Activated CD8-positive, alpha-beta memory T cell treated with anti-CD3 and anti-CD28 coated beads for 24 hours (primary cell): Measurements from ENCODE around the gene PWWP2B.
A peak's percentile ranks its signal among the peaks of the same experiment; 100 is the strongest.

Source experiments
- DNase-seq: peaks from one replicate; pipeline ENCODE4 v3.0.0-alpha.2; 2020

PWWP2B gene

GRCh38 chr10:132397036-132397541 lies at the start of gene PWWP2B:
TSS of gene PWWP2B (plus strand) at chr10:132397200. CDS start at chr10:132397227, 27 bp downstream.
- DNase-seq = peak; percentile 83

DNA sequence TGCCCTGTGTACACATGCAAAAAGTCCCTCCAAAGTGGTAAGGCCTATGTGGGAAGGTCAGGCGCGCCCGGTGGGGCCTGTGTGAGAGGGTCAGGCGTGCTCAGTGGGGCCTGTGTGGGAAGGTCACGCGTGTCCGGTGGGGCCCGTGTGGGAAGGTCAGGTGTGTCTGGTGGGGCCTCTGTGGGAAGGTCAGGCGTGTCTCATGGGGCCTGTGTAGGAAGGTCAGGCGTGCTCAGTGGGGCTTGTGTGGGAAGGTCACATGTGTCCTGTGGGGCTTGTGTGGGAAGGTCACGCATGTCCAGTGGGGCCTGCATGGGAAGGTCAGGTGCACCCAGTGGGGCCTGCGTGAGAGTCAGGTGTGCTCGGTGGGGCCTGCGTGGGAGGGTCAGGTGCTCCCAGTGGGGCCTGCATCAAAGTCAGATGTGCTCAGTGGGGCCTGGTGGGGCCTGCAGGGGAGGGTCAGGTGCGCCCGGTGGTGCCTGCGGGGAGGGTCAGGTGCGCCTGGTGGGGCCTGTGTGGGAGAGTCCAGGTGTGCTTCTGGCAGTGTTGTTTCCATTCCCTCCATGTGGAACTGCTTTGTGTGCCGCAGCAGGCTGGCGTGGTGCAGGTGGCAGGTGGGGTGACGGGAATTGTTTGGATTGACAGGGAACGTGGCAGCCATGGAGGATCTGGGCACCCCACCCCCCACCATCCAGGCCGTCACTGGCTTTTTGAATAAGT lies 49.6 kb upstream of the PWWP2B start:
- DNase-seq = no peak

GRCh38 chr10:132347931-132348267 lies 49.1 kb upstream of the PWWP2B start:
- DNase-seq = no peak

- DNase-seq = no peak
Measured at GRCh38 chr10:132349766-132350165, 47.2 kb upstream of the PWWP2B start.

DNA sequence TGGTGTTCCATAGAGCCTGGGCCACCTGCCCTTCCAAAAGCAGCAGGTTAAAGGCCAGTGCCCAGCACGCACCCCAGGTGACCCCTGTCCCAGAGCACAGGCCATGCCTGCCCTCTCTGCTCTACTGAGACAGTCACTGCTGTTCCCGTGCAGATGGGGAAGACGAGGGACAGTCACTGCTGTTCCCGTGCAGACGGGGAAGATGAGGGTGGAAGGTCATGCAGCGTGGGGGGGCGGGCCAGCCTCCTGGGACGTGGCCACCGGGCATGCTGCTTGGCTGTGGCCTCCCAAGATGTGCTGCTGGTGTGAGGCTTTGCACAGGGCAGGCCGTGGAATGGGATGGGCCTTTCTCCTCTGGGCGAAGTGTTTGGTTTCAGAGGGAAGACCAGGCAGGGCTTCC lies 46.6 kb upstream of the PWWP2B start:
- DNase-seq = no peak

DNA sequence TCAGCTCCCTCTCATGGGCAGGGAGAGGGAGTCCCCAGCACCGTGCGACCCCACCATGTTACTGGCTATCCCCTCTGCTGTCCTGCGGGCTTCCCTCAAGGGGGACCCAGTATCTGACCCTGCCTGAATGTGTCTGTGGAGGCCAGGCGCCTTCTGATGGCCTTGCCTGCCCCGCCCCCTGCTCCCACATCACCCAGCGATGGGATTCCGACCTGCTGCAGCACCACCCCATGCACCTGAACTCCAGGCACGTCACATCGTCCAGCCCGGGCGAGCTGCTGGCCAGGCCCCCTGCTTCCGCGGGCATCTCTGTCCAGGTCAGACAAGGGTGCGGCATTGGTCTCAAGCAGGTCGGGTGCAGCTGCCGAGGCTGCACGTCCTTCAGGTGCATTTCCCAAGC lies 46.1 kb upstream of the PWWP2B start:
- DNase-seq = no peak

- no peak for DNase-seq
Measured at GRCh38 chr10:132351611-132352010, 45.4 kb upstream of the PWWP2B start.

GRCh38 chr10:132352462-132353308 lies 44.3 kb upstream of the PWWP2B start:
- DNase-seq = peak; percentile 93

GRCh38 chr10:132353456-132354355 lies 43.3 kb upstream of the PWWP2B start:
- DNase-seq = no peak

GRCh38 chr10:132354356-132355094 lies 42.5 kb upstream of the PWWP2B start:
- DNase-seq = no peak

DNA sequence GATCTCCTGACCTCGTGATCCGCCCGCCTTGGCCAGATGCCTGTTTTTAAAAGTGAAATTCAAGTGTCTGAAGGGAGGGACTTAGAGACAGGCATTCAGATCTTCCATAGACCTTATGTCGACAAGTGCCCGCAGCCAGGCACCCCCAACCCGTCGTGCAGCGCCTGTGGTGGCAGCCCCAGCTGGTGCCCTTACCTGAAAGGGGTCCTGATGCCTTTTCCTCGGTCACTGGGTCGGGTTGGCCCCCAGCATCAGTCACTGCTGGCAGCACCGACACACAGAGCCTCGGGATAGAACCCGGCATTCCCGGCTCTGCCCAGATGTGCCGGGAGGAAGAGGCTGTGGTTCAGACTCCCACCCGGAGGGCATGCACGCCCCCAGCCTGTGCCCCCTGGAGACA lies 41.7 kb upstream of the PWWP2B start:
- no peak for DNase-seq

- no peak for DNase-seq
Measured at GRCh38 chr10:132355754-132356153, 41.2 kb upstream of the PWWP2B start.

- no peak for DNase-seq
Measured at GRCh38 chr10:132356621-132357195, 40.3 kb upstream of the PWWP2B start.

GRCh38 chr10:132357286-132358058 lies 39.5 kb upstream of the PWWP2B start:
- no peak for DNase-seq

DNA sequence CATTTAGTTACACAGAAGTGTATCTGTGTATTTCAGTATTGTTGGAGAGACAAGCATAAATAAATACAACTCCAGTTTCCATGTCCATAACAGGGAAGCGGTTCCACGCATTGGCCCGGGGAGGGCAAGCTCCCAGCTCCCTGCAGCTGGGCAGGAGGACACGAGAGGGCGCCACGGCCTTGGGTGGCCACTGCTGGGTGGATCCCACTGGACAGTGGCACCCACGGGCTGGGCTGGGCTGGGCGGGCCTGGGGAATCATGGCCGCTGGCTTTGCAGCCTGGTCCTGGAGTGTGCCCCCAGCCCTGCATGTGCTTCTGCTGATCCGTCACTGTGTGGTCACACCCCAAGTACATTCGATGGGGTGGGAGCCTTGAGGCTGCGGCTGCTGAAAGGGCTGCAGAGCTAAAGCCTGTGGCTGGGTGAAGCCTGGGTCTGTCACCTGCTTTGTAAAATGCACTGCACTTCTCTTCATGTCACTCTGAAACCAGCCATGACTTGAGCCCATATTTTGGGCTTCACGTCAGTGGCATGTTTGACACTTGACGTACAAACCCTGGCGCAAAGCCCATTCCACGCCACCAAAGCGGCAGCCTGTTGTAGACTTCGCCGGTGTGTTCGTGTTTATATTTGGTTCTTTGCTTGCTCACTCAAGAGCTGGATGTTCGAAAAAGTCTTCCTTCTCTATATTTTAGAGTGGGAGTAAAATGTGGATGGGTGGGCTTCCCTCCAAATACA lies 37.5 kb upstream of the PWWP2B start:
- DNase-seq = no peak

- DNase-seq = peak; percentile 73
Measured at GRCh38 chr10:132360766-132361447, 36.1 kb upstream of the PWWP2B start.

GRCh38 chr10:132361581-132362101 lies 35.4 kb upstream of the PWWP2B start:
- DNase-seq = no peak

DNA sequence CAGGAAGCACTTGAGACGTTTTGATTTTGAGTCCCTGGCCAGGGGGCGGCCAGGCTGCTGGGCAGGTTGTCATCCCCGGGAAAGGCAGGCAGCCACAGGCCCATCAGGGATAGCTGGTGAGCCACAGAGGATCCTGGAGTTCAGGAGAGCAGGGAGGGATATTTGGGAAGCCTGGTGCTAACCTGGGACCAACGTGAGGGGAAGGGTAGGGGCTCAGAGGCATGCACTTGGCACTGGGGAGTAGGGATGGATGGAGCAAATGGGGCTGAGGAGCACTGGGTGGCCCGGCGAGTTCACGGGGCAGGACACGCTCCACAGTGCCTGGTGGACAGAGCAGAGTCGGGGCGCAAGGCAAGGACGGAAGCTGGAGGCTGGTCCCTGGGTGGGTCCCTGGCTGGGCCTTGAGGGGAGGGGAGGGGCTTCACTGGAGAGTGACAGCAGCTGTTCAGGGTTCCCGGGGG lies 34.8 kb upstream of the PWWP2B start:
- no peak for DNase-seq

DNA sequence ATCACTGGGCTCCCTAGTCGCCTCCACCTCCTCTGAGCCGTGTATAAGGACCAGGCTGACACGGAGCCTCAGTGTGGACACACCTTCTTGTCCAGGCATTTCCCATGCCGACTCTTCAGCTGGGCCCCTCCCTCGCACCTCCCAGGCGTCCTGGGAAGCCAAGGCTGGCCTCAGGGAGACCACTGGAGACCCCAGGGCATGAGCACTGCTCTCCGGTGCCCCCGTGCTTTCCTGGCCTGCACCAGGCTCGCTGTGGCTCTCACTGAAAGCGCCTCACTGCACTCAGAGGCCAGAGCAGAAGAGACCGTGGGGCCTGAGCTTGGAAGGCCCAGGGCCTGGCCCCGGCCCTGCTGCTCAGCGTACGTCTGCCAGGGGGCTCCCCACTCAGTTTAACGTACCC lies 33.6 kb upstream of the PWWP2B start:
- DNase-seq = no peak
